Activated T-helper 2 cell treated with anti-CD3 and anti-CD28 coated beads, Interferon-gamma antibody, Interleukin-2, Interleukin-4, amounts not matched to agents 10 μg/mL and 5 μg/mL and 100 μg/mL, durations not matched to agents 14 hours and 24 hours and 36 hours (primary cell): ENCODE results near the gene CHD1L. TPM values are rescaled to one million over a fixed set of nuclear protein-coding genes. Genes with fewer than 3 reads are reported as not detected.

Experiments
- DNase-seq: peaks from one replicate; pipeline ENCODE4 v3.0.0; 2021; ENCODE audit warnings: low spot score
- H3K27ac Mint-ChIP-seq: one replicate; pipeline ENCODE4 v1.8.0; 2021; ENCODE audit warnings: mixed read lengths
- H3K27me3 Mint-ChIP-seq: one replicate; pipeline ENCODE4 v1.8.0; 2021; ENCODE audit warnings: low read depth, mixed read lengths
- H3K36me3 Mint-ChIP-seq: one replicate; pipeline ENCODE4 v1.8.0; 2021; ENCODE audit warnings: low read depth, mixed read lengths
- H3K4me1 Mint-ChIP-seq: one replicate; pipeline ENCODE4 v1.8.0; 2021; ENCODE audit warnings: low read depth, mixed read lengths
- H3K4me3 Mint-ChIP-seq: one replicate; pipeline ENCODE4 v1.8.0; 2021; ENCODE audit warnings: low read depth, mild to moderate bottlenecking, moderate library complexity, mixed read lengths
- H3K9me3 Mint-ChIP-seq: one replicate; pipeline ENCODE4 v1.8.0; 2021; ENCODE audit warnings: mixed read lengths
- intact Hi-C: fragments of 100-400 bp; cut with micrococcal nuclease; formaldehyde crosslinking; loops from one replicate; pipeline ENCODE4 v1.15.1; 2023
- total RNA-seq: library from RNA; stranded (reverse); gene quantifications from 2 replicates; pipeline ENCODE4 v1.2.3, GENCODE V29; 2022

The CHD1L gene
- total RNA-seq, 1 donor from 2014 or later: 86.0 TPM

DNA sequence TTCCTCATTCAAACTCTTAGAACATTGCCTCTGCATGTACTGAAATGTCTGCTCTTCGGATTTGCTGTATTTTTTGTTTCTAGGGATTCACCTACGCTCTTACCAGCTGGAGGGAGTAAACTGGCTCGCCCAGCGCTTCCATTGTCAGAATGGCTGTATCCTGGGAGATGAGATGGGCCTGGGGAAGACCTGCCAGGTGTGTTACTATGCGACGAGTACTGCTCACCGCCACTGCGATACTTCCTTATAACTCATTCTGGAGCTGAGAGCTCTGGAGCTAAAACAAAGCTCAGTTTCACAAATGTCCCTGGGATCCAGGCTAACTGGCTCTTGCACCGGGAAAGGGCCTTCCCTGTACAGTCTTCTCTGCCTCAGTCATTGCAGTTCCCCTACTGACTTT is 10.1 kb downstream of the CHD1L start:
- Mint-ChIP-seq H3K36me3 (peaks cover 43% of the 10 kb centered on the region), H3K27me3 (no peaks in the 10 kb centered on the region), H3K9me3 (no peaks in the 10 kb centered on the region), H3K4me3 (no peak overlapping the region), H3K27ac (no peak overlapping the region), H3K4me1 (peaks cover 19% of the 10 kb centered on the region)
- DNase-seq: no peak
- intact Hi-C loops: no loop called here

DNA sequence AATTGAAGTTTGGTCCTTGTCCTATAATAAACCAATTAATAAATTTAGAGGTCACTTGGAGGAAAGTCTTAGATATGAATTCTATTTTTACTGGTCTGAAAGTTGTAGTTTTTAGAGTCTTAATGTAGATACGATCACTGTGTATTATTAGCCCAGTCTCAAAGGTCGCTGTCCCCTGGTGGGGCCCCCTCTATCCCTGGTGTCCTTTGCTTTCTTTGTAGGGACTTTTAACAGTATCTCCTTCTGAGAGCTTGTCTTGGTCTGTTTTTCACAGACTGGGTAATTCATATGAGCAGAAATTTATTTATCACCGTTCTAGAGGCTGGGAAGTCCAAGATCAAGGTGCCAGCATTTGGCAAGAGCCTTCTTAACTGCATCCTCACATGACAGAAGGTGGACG is 18.5 kb downstream of the CHD1L start:
- intact Hi-C loops: no loop called here
- H3K36me3 Mint-ChIP-seq: peaks cover 66% of the 10 kb centered on the region
- peaks cover 4% of the 10 kb centered on the region for H3K4me1 Mint-ChIP-seq
- H3K27ac Mint-ChIP-seq: no peak overlapping the region
- H3K9me3 Mint-ChIP-seq: no peaks in the 10 kb centered on the region
- no peak for DNase-seq
- H3K27me3 Mint-ChIP-seq: no peaks in the 10 kb centered on the region
- H3K4me3 Mint-ChIP-seq: no peak overlapping the region

DNA sequence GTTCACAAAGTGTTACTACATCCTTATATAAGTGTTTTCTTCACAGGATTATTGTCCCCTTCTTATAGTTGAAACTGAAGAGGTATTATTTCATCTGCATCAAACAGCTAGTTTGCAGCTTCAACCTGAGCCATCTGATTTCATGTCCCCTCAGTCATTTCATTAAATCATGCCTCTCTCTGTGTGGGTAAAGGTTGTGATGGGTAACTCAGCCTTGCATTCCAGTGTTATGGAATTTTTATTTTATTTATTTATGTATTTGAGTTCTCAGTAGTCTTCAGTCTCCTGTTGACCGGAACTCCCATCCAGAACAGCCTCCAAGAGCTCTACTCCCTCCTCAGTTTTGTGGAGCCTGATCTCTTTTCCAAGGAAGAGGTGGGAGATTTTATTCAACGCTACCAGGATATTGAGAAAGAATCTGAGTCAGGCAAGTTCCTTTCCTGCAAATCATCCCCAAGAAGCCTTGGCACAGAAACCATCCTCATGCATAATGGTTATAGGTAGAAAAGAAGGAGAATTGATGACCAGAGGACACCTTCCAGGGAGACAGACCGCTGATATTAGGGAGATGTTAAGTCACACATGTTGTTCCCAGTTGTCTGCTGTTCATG is 21.8 kb downstream of the CHD1L start:
- Mint-ChIP-seq H3K27ac (no peak overlapping the region), H3K9me3 (no peaks in the 10 kb centered on the region), H3K4me3 (no peak overlapping the region), H3K4me1 (no peaks in the 10 kb centered on the region), H3K36me3 (peaks cover 84% of the 10 kb centered on the region), H3K27me3 (no peaks in the 10 kb centered on the region)
- DNase-seq: no peak
- intact Hi-C loops: no loop called here

DNA sequence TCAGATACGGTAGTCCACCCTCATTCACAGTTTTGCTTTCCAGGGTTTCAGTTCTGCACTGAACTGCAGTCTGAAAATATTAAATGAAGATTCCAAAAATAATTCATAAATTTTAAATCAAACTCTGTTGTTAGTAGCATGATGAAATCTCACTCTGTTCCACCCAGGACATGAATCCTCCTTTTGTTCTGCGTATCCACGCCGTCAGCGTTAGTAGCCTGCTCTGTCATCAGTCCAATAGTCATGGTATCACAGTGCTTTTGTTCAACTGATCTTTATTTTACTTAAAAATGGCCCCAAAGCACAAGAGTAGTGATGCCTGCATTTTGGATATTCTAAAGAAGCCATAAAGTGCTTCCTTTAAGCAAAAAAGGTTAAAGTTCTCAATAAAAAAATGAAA is 23.9 kb downstream of the CHD1L start:
- Mint-ChIP-seq H3K27me3 (no peaks in the 10 kb centered on the region), H3K9me3 (no peaks in the 10 kb centered on the region), H3K4me3 (no peak overlapping the region), H3K4me1 (no peaks in the 10 kb centered on the region), H3K36me3 (peaks cover 78% of the 10 kb centered on the region), H3K27ac (no peak overlapping the region)
- intact Hi-C loops: no loop called here
- DNase-seq: no peak

DNA sequence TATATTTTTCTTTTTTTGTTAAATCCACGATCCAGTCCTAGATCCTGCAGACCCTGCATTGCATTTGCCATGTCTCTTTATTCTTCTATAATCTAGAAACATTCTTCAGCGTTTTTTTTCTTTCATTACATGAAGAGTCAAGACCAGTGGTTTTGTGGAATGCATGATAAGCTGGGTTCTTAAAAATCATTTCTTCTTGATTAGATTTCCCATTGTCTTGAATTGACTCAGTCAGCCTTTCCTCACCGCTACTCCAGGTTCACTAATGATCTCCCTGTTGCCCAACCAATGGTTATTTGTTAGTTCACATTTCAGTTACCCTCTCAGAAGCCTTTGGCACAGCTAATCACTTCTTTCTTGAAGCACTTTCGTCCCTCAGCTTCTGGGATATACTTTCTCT is 25.2 kb downstream of the CHD1L start:
- no peak overlapping the region for H3K4me3 Mint-ChIP-seq
- H3K27ac Mint-ChIP-seq: no peak overlapping the region
- no peaks in the 10 kb centered on the region for H3K27me3 Mint-ChIP-seq
- no peak for DNase-seq
- H3K4me1 Mint-ChIP-seq: no peaks in the 10 kb centered on the region
- peaks cover 76% of the 10 kb centered on the region for H3K36me3 Mint-ChIP-seq
- no peaks in the 10 kb centered on the region for H3K9me3 Mint-ChIP-seq
- intact Hi-C loops: no loop called here

DNA sequence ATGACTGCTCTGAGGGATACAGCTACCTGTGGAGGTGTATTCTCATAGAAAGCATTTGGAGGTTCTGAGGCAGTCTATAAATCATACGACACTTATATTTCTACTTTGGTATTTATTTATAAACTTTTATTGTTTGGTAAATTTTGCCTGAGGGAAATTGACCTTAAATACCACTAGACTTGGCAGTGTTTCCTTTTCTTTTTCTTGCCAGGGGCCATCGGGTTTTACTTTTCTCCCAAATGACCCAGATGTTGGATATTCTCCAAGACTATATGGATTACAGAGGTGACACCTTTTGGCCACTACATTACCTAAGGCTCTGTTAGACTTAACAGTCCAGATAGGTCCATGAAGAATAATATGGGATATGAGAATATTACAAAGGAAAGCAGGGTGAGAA is 28.2 kb downstream of the CHD1L start:
- no peak overlapping the region for H3K27ac Mint-ChIP-seq
- H3K4me1 Mint-ChIP-seq: peaks cover 5% of the 10 kb centered on the region
- no peak overlapping the region for H3K4me3 Mint-ChIP-seq
- intact Hi-C loops: loop anchor here (5.0 kb wide), 1 partner anchor 622 kb away; no protein-coding TSS in a partner anchor
- no peaks in the 10 kb centered on the region for H3K9me3 Mint-ChIP-seq
- no peaks in the 10 kb centered on the region for H3K27me3 Mint-ChIP-seq
- peaks cover 67% of the 10 kb centered on the region for H3K36me3 Mint-ChIP-seq
- DNase-seq: no peak

DNA sequence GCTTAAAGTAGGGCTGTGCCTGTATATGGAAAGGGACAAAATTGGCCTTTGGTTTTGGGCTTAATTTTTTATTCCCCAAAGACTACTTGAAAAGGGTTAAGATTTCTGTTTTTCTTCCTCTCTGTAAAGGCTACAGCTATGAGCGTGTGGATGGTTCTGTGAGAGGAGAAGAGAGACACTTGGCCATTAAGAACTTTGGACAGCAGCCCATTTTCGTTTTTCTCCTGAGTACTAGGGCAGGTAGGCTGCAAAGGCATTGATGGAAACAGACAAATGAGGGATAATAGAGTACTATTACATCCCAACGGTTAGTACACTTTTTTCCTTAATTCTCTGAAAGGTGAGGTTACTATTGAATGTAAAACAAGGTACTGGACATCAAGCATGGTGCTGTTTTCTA is 29.6 kb downstream of the CHD1L start:
- Mint-ChIP-seq H3K4me1 (peaks cover 5% of the 10 kb centered on the region), H3K27ac (no peak overlapping the region), H3K9me3 (no peaks in the 10 kb centered on the region), H3K36me3 (peaks cover 69% of the 10 kb centered on the region), H3K27me3 (no peaks in the 10 kb centered on the region), H3K4me3 (no peak overlapping the region)
- no peak for DNase-seq
- intact Hi-C loops: loop anchor here (2.0 to 5.0 kb wide), 2 partner anchors 119 to 620 kb away; no protein-coding TSS in a partner anchor

DNA sequence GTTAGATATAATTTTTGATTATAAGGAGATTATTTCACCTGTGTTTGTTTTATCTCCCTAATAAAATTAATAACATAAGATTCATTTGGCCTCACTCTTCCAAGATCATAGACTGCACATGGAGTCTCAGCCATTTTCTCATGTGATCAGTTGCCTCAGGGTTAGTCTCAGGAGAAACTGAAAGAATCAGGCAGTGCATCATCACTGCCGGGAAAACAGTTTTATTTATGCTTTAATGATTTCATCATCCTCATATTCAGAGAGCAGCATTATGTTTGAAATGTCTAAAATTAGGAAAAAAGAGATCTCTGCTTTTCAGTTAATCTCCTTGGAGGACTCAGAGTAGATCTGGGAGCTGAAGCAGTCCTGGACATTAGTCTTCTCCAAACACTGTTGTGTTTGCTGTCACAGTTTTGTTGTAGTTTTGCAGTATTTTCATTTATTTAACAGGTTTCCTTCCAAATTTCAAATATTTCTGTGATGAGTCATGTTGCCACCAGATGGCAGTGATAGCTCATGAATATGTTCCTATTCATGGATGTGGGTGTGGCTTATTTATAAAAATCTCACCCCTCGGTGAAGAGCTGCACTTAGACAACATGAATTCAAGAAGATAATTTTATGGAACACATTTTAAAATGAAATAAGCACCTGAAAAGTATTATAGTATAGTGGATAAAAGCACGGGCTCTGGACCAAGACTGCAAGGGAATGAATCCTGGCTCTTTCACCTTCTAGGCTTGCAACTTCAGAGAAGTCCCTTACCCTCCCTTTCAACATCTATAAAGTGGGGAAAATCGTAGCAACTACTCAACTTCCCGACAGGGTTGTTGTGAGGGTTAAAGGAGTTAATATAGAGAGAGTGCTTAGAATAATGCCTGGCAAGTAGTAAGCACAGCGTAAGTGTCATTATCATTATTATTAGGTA is 31.2 kb downstream of the CHD1L start:
- no peak overlapping the region for H3K27ac Mint-ChIP-seq
- H3K27me3 Mint-ChIP-seq: no peaks in the 10 kb centered on the region
- intact Hi-C loops: loop anchor here (2.0 to 5.0 kb wide), 2 partner anchors 117 to 619 kb away; no protein-coding TSS in a partner anchor
- no peaks in the 10 kb centered on the region for H3K9me3 Mint-ChIP-seq
- H3K36me3 Mint-ChIP-seq: peaks cover 62% of the 10 kb centered on the region
- H3K4me3 Mint-ChIP-seq: no peak overlapping the region
- H3K4me1 Mint-ChIP-seq: peaks cover 7% of the 10 kb centered on the region
- no peak for DNase-seq

DNA sequence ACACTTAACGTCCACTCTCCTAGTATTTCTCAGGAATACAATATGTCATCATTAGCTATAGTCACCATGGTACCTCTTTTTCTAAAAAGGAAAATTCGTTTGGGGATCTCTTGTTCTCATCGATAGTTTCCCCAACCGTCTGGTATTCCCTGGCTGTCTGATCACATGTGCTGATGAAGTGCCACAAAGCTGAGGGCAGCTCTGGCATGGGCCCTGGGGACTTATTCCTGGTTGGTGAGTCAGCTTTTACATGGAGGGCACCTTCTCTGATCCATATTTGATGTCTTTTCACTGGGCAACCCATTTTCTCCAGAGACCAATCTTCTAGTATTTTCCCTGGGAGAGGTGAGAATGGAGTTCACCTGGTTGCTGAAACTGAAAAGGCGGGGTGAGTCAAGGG is 39.5 kb downstream of the CHD1L start:
- peaks cover 2% of the 10 kb centered on the region for H3K4me1 Mint-ChIP-seq
- DNase-seq: no peak
- intact Hi-C loops: no loop called here
- no peak overlapping the region for H3K27ac Mint-ChIP-seq
- no peaks in the 10 kb centered on the region for H3K9me3 Mint-ChIP-seq
- H3K36me3 Mint-ChIP-seq: peaks cover 57% of the 10 kb centered on the region
- H3K4me3 Mint-ChIP-seq: no peak overlapping the region
- H3K27me3 Mint-ChIP-seq: no peaks in the 10 kb centered on the region

DNA sequence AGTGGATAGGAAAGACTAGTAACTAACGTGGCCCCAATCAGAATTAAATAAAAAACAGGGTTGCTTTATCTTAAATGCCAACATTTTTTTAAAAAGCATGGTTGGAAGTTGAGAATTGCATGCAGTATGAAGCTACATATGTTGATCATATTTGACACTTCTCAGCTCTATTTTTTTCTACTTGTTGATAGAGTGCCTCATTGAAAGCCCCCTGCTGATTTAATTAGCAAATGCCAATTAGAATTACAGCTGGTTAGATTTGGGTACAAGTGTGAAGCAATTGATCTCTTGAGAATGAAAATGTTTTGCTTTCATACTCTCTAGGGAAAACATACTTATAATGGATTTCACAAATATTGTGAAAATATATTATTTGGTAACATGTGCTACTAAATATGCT is 40.5 kb downstream of the CHD1L start:
- H3K27me3 Mint-ChIP-seq: no peaks in the 10 kb centered on the region
- no peak overlapping the region for H3K27ac Mint-ChIP-seq
- H3K4me3 Mint-ChIP-seq: no peak overlapping the region
- DNase-seq: no peak
- H3K4me1 Mint-ChIP-seq: no peaks in the 10 kb centered on the region
- intact Hi-C loops: no loop called here
- peaks cover 58% of the 10 kb centered on the region for H3K36me3 Mint-ChIP-seq
- no peaks in the 10 kb centered on the region for H3K9me3 Mint-ChIP-seq

DNA sequence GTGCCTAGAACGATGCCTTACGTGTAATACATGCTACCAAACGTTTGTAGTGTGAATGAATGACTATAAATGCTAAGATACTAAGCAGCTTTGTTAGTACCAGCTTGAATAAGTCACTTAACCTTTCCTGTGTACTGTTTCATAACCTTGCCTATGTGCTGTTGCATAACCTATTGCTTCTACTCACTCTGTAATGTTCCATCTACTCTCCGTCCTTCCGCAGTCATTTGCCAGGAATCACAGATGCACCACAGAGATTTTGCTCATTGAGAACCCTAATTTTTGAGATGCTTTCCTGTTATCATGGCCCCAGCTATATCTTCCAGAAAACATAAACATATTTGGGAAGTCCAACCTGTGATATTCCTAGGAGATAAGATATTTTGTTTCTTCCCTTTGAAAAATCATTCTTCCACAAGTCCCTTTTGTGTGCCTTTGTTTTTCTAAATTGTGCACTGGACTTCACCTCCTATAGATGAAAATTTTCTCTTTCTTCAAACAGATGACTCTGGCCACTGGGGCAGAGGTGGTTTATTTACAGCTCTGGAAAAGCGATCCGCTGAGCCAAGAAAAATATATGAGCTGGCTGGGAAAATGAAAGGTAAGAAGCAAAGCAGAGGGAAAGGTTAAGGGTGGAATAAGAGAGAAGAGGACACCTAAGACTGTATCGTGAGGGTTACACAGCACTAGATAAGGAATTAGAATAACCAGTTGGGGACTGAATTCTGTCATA is 44.8 kb downstream of the CHD1L start:
- no peak for DNase-seq
- Mint-ChIP-seq H3K4me1 (peaks cover 9% of the 10 kb centered on the region), H3K36me3 (peaks cover 95% of the 10 kb centered on the region), H3K4me3 (no peak overlapping the region), H3K27ac (no peak overlapping the region), H3K27me3 (no peaks in the 10 kb centered on the region), H3K9me3 (peaks cover 7% of the 10 kb centered on the region)
- intact Hi-C loops: no loop called here

DNA sequence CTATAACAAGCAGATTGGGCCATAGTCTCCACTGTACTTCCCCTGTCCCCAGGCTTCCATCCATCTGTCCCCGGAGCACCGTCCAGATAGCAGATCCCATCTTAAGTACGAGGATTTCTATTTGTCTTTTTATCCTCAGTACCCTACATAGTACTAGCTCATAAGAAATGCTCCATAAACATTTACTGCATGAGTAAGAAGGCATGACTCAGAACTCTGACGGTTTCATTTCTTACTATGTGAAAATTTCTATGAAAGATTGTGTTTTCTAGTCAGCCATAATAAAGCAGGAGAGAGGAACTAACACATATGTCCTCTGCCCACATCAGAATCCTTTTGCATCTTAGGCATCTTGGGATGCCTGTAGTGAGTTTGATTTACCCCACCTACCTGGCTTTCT is 49.5 kb downstream of the CHD1L start:
- H3K4me3 Mint-ChIP-seq: no peak overlapping the region
- intact Hi-C loops: no loop called here
- no peak for DNase-seq
- H3K27ac Mint-ChIP-seq: peak overlapping the region; percentile 5
- peaks cover 13% of the 10 kb centered on the region for H3K4me1 Mint-ChIP-seq
- H3K9me3 Mint-ChIP-seq: peaks cover 15% of the 10 kb centered on the region
- H3K36me3 Mint-ChIP-seq: peaks cover 98% of the 10 kb centered on the region
- H3K27me3 Mint-ChIP-seq: no peaks in the 10 kb centered on the region
